GM21619 (cell line): ENCODE measurements around the gene ADAMTS6.

ENCODE experiments used
- ATAC-seq: cut with Tn5 transposase; IDR thresholded peaks from one replicate; pipeline ENCODE4 v1.9.1; 2021; ENCODE audit not compliant: unreplicated experiment

The ADAMTS6 gene

DNA sequence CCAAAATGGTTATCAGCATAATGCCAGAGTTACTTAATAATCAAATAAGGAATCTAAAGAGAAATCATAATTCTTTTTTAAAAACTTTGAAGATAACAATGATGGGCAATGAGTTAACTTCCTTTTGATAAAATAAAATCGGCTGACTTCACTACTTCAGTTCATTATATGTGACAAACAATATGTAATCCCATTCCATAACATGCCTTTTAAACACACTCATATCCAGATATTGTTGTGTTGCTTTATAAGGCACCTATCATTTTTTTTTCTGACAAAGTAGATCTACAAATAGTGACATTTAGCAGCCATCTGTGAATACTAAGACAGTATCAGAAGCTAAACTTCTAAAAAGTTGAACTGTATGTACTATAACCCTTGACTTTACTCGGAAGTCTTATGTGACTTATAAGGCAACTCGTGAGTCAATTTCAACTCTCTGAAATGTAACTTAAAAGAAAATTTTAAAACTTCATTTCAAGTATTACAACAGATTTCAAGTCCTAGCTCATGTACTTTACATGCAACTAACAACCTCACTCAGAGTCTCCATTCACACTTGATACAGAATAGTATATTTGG, 7.5 kb downstream of the ADAMTS6 start:
- no peak for ATAC-seq

DNA sequence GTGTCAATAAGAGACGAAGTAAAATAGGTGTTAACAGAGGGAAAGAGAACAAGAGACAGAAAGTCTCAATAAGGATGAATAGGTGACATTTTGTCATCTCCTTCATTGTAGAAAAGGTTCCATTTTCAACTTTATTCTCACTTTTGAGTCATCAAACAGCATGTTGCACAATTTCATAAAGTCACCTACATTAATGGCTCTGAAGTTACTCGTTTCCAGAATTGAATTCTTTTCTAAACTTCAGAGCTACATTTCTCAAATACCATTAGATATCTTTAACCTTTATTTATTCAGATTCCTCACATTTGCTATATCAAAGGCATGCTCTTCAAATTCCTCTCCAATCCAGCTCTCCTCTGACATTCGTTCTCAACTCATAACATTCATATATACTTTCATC, 13.1 kb downstream of the ADAMTS6 start:
- ATAC-seq, result no peak

DNA sequence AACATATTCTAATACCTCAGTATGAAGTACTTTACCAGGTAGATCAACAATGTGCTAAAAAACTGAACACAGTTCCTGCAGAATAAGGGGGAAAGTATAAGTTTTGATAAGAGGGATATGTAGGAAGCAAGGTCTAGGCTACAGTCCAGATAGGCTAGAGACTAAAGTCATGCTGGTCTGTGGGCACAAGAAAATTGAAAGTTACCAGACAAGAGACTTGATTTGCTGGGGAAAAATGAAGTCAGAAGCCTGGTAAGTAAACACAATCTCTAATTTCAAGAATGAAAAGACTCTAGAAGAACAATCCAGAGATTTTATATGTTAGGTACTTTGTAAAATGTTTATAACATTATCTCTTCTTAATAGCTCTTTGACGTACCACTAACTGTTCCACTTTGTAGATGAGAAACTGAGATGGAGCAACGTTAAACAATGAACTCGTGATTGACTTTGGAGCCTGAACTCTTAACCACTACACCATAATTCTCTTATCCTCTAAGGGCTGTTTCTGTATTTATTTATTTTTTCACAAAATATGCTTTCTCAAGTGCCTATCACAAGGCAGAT, 19.5 kb downstream of the ADAMTS6 start:
- no peak for ATAC-seq

DNA sequence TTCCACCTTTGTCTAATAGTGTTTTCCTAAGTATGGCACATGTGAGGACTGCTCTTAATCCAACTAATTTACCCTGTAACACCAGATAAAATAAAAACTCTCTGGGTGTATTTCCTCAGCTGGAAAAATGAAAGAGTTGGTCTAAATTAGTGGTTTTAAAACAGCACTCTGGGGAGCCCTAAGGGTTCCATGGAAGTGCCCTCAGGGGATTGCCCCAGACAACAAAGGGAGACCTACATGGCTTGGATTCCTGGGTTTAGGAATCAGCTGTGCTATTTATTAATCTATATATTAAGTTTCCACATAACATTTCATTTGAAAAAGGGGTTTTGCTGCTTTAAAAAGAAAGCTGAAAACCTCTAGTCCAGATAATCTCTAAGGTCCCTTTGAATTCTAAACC, 20.2 kb downstream of the ADAMTS6 start:
- no peak for ATAC-seq

DNA sequence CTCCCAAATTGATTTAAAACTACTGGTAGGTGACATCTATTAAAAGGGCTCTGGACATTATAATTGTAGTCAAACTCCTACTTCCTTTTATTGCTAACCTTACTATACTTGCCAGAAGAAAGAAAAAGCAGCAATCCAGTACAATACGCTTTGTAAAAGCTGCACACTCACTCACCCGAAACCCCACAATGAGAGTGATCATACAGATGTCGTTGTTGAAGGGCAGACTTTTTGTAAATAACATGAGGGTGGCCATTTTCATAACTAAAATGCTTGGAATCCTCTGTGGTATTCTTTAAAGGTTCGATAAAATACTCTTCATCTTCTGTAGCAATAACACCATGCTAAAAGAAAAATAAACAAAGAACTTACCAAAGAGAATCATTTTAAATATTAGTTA, 21.7 kb downstream of the ADAMTS6 start:
- no peak for ATAC-seq

DNA sequence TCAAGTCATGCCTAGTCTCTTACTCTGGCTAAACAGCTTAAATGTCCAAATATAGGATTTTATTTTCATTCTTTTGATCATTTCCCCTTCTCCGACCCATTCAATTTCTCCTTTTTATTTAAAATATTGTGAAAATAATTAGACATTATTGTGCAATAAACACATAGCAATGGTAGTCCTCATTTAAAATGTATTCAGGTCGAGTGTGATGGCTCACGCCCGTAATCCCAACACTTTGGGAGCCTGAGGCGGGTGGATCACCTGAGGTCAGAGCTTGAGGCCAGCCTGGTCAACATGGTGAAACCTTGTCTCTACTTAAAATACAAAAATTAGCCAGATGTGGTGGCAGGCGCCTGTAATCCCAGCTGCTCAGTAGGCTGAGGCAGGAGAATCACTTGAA, 26.7 kb downstream of the ADAMTS6 start:
- no peak for ATAC-seq

DNA sequence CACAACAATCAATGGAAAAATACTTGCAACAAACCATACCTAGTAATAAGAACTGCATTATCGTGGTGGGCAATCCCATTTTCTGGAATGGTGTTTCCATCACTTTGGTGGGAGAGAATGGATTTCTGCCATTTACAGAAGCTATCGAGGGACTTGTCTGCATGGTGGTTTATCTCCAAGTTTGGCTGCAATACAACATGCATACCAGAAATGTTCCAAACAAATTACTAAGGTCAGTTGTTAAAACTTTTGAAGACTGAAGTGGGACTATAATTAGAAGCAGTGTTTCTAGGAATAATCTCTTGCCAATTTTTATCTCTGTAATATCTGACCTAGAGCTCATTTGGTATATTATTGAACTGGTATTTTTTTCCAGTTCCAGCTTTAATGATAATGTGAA, 30.3 kb downstream of the ADAMTS6 start:
- no peak for ATAC-seq

DNA sequence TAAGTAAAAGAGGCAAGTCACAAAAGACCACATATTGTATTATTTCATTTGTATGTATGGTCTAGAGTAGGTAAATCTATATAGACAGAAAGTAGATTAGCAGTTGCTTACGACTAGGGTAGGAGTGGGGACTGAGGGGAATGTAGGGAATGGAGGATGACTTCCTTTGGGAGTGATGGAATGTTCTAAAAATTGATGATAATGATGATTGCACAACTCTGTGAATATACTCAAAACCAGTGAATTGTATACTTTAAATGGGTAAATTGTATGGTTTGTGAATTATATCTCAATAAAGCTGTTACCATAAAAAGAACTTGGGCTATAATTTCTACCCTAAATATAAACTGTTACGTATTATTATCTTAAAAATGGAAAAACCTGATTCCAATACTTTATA, 35.0 kb downstream of the ADAMTS6 start:
- no peak for ATAC-seq

DNA sequence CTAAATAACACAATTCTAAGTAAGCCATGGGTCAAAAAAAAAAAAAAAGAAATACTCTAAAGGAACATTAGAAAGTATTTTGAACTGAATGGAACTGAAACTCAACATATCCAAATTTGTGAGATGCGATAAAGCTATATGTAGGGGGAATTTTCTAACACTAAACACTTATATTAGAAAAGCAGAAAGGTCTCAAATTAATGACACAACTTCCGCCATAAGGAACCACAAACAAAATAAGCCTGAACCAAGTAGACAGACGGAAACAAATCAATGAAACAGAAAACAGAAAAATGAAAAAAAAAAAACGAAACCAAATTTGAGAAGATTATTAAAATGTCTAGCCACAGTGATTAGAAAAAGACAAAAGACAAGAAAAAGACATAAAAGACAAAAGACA, 39.9 kb downstream of the ADAMTS6 start:
- no peak for ATAC-seq

DNA sequence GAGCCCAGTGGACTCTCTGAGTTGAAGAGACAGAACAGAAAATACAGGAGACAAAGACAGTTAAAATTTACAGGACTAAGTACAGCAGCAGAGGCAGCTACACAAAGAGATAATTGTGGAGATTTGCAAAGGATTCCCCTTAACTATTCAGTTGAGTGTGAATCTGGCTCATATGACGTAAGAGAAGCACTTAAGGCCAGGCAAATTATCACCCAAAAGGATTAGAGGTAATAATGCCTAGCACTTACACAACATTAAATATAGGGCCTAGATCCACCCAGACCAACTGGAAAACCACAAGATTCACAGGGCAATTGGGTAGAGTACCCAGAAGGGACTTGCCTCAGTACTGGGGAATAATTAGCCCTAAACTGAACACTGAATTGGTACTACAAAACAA, 41.3 kb downstream of the ADAMTS6 start:
- no peak for ATAC-seq

DNA sequence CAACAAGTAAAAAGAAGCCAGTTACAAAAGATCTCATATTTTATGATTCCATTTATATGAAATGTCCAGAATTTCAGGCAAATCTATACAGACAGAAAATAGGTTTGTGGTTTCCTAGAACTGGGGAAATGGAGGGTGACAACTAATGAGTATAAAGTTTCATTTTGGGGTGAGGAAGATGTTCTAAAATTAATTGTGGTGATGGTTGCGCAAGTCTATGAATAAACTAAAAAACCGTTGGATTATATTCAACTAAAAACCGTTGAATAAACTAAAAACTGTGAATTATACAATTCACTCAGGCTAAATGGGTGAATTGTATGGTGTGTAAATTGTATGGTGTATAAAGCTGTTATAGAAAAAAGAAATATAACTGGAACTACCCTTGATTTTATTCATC, 47.6 kb downstream of the ADAMTS6 start:
- ATAC-seq, result no peak

DNA sequence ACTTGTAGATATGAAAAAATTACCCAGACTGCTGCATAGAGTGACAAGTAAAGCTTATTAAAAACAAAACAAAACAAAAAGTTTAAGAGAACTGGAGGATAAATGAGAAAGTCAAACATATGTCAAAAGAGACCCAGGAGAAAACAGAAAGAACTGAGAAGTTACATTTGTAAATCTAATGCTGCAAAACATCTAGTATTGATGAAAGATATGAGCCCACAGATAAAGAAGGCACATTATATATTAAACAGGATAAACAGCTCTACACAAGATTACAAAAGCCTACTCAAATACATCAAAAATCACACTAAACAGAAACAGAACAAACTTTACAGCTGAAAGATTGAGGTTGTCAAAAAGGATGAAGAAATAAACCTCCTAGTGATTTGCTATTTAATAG, 55.1 kb downstream of the ADAMTS6 start:
- no peak for ATAC-seq

DNA sequence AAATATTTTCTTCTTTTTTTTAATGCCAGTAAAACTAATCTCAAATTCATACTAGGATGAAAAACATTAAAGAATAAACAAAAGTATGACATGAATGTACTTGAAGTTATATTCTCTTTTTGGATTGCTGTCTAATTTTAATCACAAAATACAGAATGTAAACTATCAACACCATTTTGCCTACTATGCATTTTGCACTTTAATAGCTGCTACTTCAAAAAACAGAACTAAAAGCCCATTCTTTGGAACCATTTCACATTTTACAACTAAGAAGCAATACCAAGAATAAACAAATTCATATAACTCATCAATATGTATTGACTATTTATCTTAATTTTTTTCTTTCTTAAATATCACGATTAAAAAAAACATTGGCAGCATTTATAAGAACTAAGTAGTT, 58.1 kb downstream of the ADAMTS6 start:
- ATAC-seq, result no peak

DNA sequence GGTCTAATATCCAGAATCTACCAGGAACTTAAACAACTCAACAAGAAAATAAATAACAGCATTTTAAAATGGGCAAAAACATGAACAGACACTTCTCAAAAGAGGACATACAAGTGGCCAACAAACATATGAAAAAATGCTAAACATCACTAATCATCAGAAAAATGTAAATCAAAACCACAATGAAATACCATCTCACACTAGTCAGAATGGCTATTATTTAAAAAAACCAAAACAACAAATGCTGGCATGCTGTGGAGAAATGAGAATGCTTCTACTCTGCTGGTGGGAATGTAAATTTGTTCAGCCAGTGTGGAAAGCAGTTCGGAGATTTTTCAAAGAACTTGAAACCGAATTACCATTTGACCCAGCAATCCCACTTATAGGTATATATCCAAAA, 63.1 kb downstream of the ADAMTS6 start:
- no peak for ATAC-seq

DNA sequence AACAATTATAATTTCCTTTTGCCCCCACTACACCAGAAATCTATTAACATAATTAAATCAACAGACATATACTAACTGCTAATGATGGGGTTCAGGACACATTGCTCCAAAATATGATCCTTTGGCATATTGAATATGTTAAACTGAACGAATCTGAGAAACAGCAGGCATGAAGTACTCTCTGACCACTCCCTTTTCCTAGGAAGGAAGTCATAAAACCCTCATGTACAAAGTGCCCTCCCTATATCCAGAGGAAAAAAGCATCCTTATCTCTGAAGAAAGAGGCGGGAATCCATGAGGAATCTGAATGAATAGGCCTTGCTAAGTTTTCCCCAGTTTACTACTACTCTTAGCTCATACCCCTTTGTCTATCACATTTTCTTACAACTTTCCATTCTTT, 67.9 kb downstream of the ADAMTS6 start:
- ATAC-seq, result no peak

DNA sequence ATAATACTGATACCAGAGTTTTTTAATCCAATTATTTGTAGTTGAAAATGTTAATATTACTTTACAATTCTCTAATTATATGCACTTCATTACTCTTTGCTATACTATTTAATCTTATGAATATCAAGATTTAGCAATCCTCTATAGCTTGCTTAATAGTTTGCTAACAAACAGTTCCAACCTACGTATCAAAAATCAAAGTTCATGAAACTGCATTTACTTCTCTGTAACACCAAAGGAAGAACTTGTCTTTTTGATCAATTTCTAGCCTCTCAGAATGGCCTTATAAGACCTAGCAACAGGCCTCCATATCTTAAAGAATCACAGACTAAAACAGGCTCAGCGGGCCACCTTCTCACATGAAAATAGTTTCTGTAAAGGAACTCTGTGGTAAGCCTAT, 68.9 kb downstream of the ADAMTS6 start:
- no peak for ATAC-seq

DNA sequence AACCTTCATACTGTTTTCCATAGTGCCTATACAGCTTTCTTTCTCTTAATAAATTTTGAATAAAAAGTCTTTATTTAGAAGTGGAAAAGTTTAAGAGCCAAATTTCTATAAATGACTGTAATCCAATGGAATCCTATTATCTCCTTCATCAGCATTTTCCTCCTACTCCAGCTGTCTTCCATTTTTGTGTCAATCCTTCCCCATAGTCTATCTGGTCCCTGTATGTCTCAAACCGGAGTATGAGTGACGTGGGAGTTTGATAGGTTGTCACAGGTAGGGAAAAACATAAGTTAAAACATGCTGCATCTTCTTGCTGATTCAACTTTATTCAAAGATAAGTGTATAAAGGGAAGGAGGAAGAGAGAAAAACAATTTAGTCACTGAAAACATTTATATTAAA, 70.4 kb downstream of the ADAMTS6 start:
- ATAC-seq, result no peak

DNA sequence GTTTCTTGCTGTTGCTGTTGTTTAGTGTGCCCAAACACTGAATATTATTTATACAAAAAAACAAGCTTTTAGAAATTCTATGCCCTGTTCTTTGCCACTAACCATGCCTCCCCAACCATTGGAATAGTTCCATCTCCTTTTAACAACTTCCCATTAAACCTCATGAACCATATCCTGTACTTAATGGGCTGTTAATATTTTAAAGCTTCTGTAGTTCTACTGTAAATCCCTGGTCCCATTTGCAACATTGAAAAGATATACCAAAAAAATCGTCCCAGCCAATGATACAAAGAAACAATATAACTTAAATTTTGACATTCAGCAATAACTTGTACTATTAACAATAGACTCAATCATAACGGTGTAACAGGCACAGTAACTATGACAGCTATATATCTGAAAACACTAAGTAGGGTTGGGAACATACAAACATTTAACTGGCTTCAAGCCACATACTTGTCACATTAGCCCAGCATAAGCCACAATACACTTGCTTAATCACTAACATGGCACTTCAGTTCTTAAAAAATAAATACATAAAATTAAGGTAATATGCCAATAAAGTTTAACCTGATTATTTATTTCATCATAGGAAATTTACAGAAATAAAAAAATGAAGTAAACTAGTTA, 86.1 kb downstream of the ADAMTS6 start:
- no peak for ATAC-seq

DNA sequence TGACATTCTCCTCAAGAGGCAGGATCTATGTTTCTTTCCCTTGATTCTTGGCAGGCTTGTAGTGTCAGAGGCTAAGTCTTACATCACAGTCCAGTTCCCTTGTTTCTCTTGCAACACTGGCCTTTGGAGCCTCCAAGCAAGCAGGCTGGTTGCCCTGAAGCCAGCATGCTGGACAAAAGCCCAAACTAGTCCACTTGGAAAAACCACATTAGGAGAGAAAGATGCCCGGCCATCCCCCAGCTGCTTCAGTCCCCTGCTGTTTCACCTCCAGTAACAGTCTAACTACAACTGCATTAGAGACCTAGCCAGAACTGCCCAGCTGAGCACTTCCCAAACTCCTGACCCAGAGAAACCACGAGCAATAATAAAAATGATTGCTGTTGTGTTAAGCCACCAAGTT, 87.6 kb downstream of the ADAMTS6 start:
- ATAC-seq, result no peak

DNA sequence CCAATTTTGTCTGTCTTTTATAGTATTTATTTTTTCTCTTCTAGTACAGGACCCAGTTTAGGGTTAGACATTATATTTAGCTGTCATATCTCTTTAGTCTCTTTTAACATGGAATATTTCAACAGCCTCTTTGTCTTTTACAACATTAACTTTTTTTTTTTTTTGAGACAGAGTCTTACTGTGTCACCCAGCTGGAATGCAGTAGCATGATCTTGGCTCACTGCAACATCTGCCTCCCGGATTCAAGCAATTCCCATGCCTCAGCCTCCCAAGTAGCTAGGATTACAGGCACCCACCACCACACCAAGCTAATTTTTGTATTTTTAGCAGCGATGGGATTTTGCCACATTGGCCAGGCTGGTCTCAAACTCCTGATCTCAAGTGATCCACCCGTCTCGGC, 90.1 kb downstream of the ADAMTS6 start:
- no peak for ATAC-seq

DNA sequence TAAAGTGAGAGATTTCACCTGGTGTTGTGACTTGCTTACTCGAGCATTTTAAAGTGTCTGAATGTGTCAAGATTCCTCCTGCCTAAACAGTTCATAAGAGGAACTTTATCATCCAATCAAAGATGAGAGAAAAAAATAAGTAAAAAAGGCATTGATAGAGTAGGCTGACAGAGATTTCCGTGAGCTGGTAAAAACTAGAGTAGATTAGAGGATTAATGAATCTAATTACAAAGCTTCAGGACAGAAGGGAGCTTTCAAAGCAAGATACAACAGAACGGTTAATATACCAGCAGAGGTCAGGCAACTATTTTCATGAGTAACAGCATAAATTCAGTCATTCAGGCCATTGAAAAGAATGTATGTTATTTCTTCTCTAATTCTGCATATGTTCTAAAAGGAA, 91.5 kb downstream of the ADAMTS6 start:
- ATAC-seq, result no peak

DNA sequence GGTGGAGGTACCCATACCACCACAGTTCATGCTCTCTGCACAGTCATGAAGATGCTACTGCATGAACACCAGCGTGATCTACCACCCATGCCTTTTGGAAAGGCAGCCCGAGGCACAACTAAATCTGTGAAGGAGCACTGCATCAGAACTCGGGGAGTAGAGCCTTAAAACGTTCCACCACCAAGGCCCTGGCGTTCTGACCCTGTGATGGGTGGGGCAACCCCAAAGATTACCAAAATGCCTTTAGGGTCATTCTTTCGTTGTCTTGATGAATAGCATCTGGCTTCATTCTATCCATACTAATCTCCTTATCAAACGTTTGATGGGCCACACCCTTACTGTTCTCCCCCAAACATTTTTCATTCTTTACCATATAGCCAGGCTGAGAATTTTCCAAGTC, 97.9 kb downstream of the ADAMTS6 start:
- ATAC-seq, result no peak

DNA sequence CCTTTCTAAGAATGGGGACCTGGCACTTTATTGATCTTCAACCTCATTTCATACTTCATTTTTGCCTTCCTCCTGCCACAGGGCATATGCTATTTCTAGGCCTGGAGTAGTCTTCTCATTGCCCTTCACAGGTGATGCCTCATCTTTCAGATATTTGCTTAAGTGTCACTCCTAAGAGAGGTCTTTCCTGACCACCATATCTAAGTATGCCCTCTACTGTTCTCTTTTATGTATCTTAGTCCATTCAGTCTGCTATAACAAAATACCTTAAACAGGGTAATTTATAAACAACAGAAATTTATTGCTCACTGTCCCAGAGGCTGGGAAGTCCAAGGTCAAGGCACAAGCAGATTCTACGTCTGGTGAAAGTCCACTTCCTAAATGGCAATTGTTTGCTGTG, 99.1 kb downstream of the ADAMTS6 start:
- ATAC-seq, result no peak
